Stomach (tissue), 9 donors: ENCODE measurements around the gene KLHL22. TPM values are rescaled to one million over a fixed set of nuclear protein-coding genes. Genes with fewer than 3 reads are reported as not detected.

Experiments used
- DNase-seq, 2 donors: peaks; one replicate each; pipeline versions ENCODE4 v3.0.0 to v3.0.0-alpha.2; 2013 to 2019
- H3K27ac ChIP-seq, 5 donors: fragments of 200-600 bp in 4 of 5; sonication (generic) in 4 of 5; one replicate each; pipeline ENCODE4 v1.5.1; 2013 to 2019; ENCODE audit warnings: mild to moderate bottlenecking in 1 of 5, moderate library complexity in 1 of 5
- H3K27me3 ChIP-seq, 3 donors: fragments of 200-600 bp; sonication (generic); one replicate each; pipeline ENCODE4 v1.5.1; 2017 to 2019; ENCODE audit warnings: mixed run types in 1 of 3
- H3K36me3 ChIP-seq, 4 donors: fragments of 200-600 bp; sonication (generic); 1 replicate in 3 of 4; 2 replicates in 1 of 4; pipeline ENCODE4 v1.5.1; 2016 to 2019
- H3K4me1 ChIP-seq, 4 donors: fragments of 200-600 bp; sonication (generic); one replicate each; pipeline ENCODE4 v1.5.1; 2016 to 2019
- H3K4me3 ChIP-seq, 4 donors: fragments of 200-600 bp; sonication (generic) in 3 of 4; one replicate each; pipeline ENCODE4 v1.5.1; 2016 to 2019; ENCODE audit warnings: mild to moderate bottlenecking in 1 of 4
- H3K9me3 ChIP-seq, 4 donors: fragments of 200-600 bp; sonication (generic); one replicate each; pipeline ENCODE4 v1.5.1; 2016 to 2019
- EP300 ChIP-seq: sonication (generic); formaldehyde crosslinking; IDR thresholded peaks from one replicate; pipeline ENCODE4 v1.6.1; 2017; ENCODE audit warnings: antibody characterized with exemption
- POLR2A ChIP-seq, 4 donors: fragments of 450-650 bp; IDR thresholded peaks; one replicate each; pipeline ENCODE4 v1.6.1; 2016; ENCODE audit warnings: antibody characterized with exemption in 4 of 4, control low read depth in 2 of 4, mild to moderate bottlenecking in 1 of 4, moderate library complexity in 1 of 4
- POLR2AphosphoS5 ChIP-seq, 3 donors: sonication (generic); formaldehyde crosslinking; IDR thresholded peaks; one replicate each; pipeline ENCODE4 v1.6.1; 2016; ENCODE audit warnings: antibody characterized with exemption in 3 of 3
- WGBS, 5 donors: extraction: QIAGEN DNeasy Blood & Tissue Kit in 3 of 5; methylation state at CpG; one replicate each; pipeline versions ENCODE4 v1.1.5 to v1.1.7; 2013 to 2018; 5-methylcytosine and 5-hydroxymethylcytosine counted together
- intact Hi-C: fragments of 100-400 bp; cut with DNase I; formaldehyde crosslinking; loops from one replicate; pipeline ENCODE4 v1.15.1; 2023; ENCODE audit warnings: low total_unique reads
- polyA plus RNA-seq, 3 donors: library from polyadenylated mRNA; stranded (reverse); fragments of 200-250 nt; gene quantifications; one replicate each; pipeline ENCODE4 v1.2.3, GENCODE V29; 2013
- total RNA-seq, 5 donors: library from RNA; depleted of rRNA; stranded (reverse); fragments of >200 nt; gene quantifications; one replicate each; pipeline versions ENCODE4 v1.1.0 to v1.2.3, GENCODE V29; 2014 to 2016
- TF ChIP-seq, protein P1 (sequence below), 7 experiments: fragments of 450-650 bp in 4 of 7; fragments of 200-600 bp in 3 of 7; sonication (generic) in 3 of 7; IDR thresholded peaks; one replicate each; pipeline ENCODE4 v1.5.1; 2016 to 2019; ENCODE audit warnings: antibody characterized with exemption in 7 of 7, control low read depth in 2 of 7, mild to moderate bottlenecking in 1 of 7
- donor health status: healthy with polysubstance abuse.
- donor health status: Bipolar disorder and iron deficiency.
- donor health status: healthy.

Gene KLHL22
- total and polyA plus RNA-seq, 8 donors: 7.0 to 26.5 (median 12.7) TPM

DNA sequence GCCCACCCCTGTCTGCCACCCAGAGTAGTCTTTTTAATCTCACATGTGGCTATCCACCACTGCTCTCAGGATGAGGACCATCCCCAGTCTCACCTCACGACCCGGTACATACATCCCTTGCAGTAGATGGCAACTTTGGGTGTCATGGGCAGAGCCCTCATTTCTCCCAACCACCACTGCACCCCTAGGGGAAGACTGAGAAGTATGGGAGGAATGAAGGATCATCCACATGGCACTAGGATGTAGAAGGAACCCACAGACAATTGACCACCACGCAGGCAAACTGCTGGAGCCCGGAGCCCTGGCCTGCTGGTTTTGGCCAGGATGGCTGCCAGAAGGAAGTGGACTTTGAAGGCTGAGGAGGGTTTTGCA, 56.1 kb downstream of the KLHL22 start:
- 77 to 86% (median 83%) methylated on average over 4 of the region's 4 CpGs for WGBS, 5 donors
- H3K4me3 ChIP-seq: no peak overlapping the region
- peaks cover 0 to 46% (median 33%) of the 10 kb centered on the region in 3 donors for H3K27me3 ChIP-seq
- TF ChIP-seq EP300: no peak
- no peak for TF ChIP-seq POLR2AphosphoS5 (IDR thresholded peaks at IDR 0.05)
- TF ChIP-seq, protein P1, sequence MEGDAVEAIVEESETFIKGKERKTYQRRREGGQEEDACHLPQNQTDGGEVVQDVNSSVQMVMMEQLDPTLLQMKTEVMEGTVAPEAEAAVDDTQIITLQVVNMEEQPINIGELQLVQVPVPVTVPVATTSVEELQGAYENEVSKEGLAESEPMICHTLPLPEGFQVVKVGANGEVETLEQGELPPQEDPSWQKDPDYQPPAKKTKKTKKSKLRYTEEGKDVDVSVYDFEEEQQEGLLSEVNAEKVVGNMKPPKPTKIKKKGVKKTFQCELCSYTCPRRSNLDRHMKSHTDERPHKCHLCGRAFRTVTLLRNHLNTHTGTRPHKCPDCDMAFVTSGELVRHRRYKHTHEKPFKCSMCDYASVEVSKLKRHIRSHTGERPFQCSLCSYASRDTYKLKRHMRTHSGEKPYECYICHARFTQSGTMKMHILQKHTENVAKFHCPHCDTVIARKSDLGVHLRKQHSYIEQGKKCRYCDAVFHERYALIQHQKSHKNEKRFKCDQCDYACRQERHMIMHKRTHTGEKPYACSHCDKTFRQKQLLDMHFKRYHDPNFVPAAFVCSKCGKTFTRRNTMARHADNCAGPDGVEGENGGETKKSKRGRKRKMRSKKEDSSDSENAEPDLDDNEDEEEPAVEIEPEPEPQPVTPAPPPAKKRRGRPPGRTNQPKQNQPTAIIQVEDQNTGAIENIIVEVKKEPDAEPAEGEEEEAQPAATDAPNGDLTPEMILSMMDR (IDR thresholded peaks at IDR 0.05): no peak
- no peak for TF ChIP-seq POLR2A (IDR thresholded peaks at IDR 0.05)
- H3K9me3 ChIP-seq: no peaks in the 10 kb centered on the region
- DNase-seq: no peak
- intact Hi-C loops: no loop called here
- H3K27ac ChIP-seq: peak overlapping the region in 1 of 5 donors; percentile 86
- H3K4me1 ChIP-seq: peaks cover 24 to 59% (median 42%) of the 10 kb centered on the region in 4 donors
- peaks cover 0 to 39% (median 30%) of the 10 kb centered on the region in 4 donors for H3K36me3 ChIP-seq

DNA sequence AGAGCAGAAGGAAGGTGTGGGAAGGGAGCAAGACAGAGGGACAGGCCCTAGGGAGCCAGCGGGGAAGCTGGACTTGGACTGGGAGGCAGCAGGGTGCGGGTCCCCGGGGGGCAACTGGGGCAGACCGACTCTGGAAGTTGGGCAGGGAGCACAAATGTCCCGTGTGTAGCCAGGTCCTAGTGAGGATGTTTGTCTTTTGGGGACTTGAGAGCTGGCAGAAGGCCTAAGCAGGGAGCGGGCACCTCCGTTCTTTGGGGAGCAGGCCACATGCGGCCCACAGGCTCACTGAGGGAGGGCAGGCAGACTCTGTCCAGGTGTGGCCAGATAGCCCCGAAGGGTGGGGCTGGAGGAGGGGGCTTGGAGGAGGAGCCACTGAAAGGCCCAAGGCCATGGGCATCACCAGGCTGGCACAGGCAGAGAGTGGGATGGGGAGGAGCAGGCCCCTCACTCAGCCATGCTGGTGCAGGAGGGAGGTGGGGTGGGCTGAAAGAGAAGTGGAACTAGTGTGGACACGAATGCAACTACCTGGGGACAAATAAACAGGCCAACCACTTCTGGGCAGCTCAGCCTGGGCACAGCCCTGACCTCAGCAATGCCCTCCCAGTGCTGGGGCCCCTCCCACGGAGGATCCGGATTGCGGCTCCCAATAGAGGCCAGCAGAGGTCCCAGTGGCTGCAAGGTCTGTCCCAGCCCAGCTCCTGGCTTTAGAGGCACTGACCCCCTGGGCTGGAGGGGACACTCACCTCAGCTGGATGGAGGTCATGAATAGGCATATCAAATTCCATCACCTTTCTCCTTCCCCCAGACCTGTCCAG, 56.7 kb downstream of the KLHL22 start:
- peaks cover 0 to 51% (median 33%) of the 10 kb centered on the region in 3 donors for H3K27me3 ChIP-seq
- H3K9me3 ChIP-seq: no peaks in the 10 kb centered on the region
- peaks cover 0 to 32% (median 24%) of the 10 kb centered on the region in 4 donors for H3K36me3 ChIP-seq
- intact Hi-C loops: no loop called here
- H3K27ac ChIP-seq: peak overlapping the region in 4 of 5 donors; percentile 74 to 86 (median 82)
- TF ChIP-seq POLR2A (IDR thresholded peaks at IDR 0.05) (no peak), EP300 (no peak), POLR2AphosphoS5 (IDR thresholded peaks at IDR 0.05) (no peak)
- TF ChIP-seq, protein P1 (IDR thresholded peaks at IDR 0.05): no peak
- peaks cover 24 to 61% (median 42%) of the 10 kb centered on the region in 4 donors for H3K4me1 ChIP-seq
- peak overlapping the region; percentile 55 to 63 (median 62) for H3K4me3 ChIP-seq
- WGBS, 5 donors: 57 to 65% (median 60%) methylated on average over 12 to 13 of the region's 13 CpGs
- no peak for DNase-seq

DNA sequence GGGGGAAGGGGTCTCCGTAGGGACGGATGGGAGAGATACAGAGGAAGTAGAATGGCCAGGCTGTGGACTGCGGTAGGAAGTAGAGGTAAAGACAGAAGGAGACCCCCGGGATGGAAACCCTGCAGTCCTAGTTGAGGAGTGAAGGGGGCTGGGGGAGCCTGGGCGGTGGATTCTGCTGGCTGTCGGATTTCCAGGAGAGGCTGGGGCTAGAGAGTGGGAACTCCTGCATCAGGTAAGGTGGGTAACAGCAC, 57.2 kb downstream of the KLHL22 start:
- no peaks in the 10 kb centered on the region for H3K9me3 ChIP-seq
- peaks cover 0 to 27% (median 20%) of the 10 kb centered on the region in 4 donors for H3K36me3 ChIP-seq
- DNase-seq: no peak
- TF ChIP-seq POLR2A (IDR thresholded peaks at IDR 0.05): no peak
- TF ChIP-seq, protein P1 (IDR thresholded peaks at IDR 0.05): no peak
- TF ChIP-seq EP300: no peak
- no peak for TF ChIP-seq POLR2AphosphoS5 (IDR thresholded peaks at IDR 0.05)
- H3K27ac ChIP-seq: peak overlapping the region in 4 of 5 donors; percentile 74 to 86 (median 82)
- H3K27me3 ChIP-seq: peaks cover 0 to 56% (median 33%) of the 10 kb centered on the region in 3 donors
- peaks cover 24 to 65% (median 42%) of the 10 kb centered on the region in 4 donors for H3K4me1 ChIP-seq
- H3K4me3 ChIP-seq: peak overlapping the region; percentile 55 to 63 (median 62)
- intact Hi-C loops: no loop called here
- 32 to 42% (median 34%) methylated on average over 6 of the region's 6 CpGs for WGBS, 5 donors

GRCh38 chr22:20437613-20438426, 57.8 kb downstream of the KLHL22 start, which contains the start of gene SCARF2:
SCARF2 (minus strand) TSS chr22:20437825; CDS start chr22:20437754, 71 bp downstream.
- DNase-seq: peak in 1 of 2 donors; percentile 93
- intact Hi-C loops: no loop called here
- Histone ChIP-seq H3K27ac (peak within 1 kb of the TSS; percentile 48 to 86 (median 79)), H3K4me1 (peaks cover 24 to 67% (median 42%) of the 10 kb centered on the region in 4 donors), H3K4me3 (peak within 1 kb of the TSS; percentile 55 to 63 (median 62)), H3K27me3 (peaks cover 0 to 62% (median 33%) of the 10 kb centered on the region in 3 donors), H3K9me3 (no peaks in the 10 kb centered on the region), H3K36me3 (peaks cover 0 to 22% (median 14%) of the 10 kb centered on the region in 4 donors)
- TF ChIP-seq POLR2AphosphoS5 (IDR thresholded peaks at IDR 0.05): no peak
- TF ChIP-seq POLR2A (IDR thresholded peaks at IDR 0.05): no peak
- TF ChIP-seq, protein P1 (IDR thresholded peaks at IDR 0.05): no peak
- TF ChIP-seq EP300: no peak
- WGBS, 5 donors: 3 to 11% (median 7%) methylated on average over 18 to 95 of the region's 95 CpGs
